Activated CD4-positive, CD25-positive, alpha-beta regulatory T cell treated with anti-CD3 and anti-CD28 coated beads, Interleukin-2, amount 50 U/mL, for 72 hours (primary cell): ENCODE measurements around the gene AGO4.
A peak's percentile ranks its signal among the peaks of the same experiment; 100 is the strongest.
"Not testable (repeated sequence)": the region's sequence is repeated elsewhere in the genome, so short reads cannot be mapped to it uniquely, and the experiment has no call there.

Source experiments
- DNase-seq: peaks from one replicate; pipeline ENCODE4 v3.0.0; 2021

AGO4 gene

DNA sequence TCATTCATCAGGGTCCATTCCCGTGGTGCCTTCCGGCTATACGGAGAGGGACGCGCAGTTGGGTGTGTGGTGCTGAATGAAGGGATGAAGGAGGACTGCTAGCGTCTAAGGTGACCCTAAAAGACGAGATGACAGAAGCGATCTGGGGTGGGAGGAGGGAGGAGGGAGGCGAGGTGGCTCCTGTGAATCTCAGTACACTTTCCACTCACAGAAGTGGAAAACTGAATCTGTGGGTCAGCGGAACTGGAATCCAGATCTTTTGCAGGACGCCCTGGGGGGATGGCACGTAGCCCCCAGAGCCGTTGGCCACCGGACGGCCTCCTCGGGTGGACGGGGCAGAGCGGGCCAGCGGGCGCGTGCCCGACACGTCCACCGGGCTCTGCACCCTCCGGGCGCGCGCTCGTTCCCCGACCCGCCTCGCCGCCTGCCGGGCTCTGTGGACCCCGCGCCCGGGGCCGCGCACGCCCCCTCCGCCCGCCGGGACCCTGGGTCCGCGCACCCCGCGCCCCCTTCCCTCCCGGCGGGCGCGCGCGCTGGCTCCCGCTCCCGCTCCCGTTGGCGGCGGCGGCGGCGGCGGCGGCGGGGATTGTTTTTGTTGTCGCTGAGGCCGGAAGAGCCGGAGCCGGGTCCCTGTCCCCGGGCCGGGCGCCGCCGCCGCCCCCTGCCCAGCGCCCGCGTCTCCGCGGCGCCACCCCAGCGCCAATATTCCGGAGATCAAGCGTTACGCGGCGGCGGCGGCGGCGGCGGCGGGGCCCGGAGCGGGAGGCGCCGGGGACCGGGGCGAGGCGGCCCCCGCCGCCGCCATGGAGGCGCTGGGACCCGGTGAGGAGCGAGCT is at the start of gene AGO4:
Gene AGO4 (plus strand): TSS at position 403 of the 836 bp plus-strand sequence. CDS start 401 bp downstream, at position 804.
- DNase-seq = peak; percentile 64

DNA sequence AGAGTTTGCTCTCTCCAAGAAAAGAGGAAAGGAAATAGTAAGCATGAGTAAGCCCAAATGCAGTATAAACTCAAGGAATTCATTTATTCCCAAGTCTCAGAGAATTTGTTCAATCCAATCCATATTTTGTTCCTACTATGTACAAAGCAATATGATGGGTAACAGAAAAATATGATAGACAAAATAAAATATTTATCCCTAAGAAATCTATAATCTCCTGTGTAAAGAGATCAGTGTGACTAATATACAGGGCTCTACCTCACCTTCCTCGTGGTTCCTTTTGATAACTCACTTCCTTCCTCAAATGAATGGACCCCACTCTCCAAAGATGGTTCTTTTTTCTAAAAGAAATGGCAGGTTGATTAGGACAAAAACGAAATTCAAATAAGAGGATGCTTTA is 45.7 kb upstream of the AGO4 start:
- DNase-seq = no peak

DNA sequence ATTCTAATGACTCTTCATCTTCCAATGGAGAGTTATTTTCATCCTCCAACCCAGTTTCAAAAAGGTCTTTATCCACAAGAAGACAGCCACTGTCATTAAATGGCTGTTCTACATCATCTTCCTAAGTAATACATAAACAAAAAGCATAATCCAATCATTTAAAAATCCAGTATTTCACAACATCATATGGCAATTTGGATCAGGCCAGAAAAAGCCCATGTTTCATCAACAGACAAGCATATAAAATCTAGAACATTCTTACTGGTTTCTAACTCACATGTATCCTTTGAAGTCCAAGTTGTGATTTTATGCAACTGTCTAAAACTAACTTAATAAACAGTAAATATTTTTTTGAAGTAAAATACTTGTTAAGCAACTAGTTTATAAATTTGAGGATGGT is 44.6 kb upstream of the AGO4 start:
- no peak for DNase-seq

DNA sequence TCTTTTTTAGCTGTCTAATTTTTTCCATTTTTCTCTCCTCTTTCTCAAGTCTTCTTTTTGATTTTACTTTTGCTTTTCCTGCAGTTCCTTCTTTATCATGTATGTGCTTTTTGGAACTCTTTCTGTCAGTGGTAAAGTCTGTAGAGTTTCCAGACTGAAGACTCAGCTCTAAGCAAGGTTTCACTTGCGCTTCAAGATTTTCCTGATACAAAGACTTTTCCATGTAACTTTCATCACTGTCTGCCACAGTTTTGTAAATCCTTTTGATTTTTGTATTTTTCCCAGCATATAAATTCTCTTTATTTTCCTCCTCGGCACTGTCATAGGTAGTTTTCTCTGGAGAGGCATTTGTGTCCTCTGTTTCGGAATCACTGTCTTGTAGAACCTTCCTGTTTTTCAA is 43.5 kb upstream of the AGO4 start:
- DNase-seq = no peak

DNA sequence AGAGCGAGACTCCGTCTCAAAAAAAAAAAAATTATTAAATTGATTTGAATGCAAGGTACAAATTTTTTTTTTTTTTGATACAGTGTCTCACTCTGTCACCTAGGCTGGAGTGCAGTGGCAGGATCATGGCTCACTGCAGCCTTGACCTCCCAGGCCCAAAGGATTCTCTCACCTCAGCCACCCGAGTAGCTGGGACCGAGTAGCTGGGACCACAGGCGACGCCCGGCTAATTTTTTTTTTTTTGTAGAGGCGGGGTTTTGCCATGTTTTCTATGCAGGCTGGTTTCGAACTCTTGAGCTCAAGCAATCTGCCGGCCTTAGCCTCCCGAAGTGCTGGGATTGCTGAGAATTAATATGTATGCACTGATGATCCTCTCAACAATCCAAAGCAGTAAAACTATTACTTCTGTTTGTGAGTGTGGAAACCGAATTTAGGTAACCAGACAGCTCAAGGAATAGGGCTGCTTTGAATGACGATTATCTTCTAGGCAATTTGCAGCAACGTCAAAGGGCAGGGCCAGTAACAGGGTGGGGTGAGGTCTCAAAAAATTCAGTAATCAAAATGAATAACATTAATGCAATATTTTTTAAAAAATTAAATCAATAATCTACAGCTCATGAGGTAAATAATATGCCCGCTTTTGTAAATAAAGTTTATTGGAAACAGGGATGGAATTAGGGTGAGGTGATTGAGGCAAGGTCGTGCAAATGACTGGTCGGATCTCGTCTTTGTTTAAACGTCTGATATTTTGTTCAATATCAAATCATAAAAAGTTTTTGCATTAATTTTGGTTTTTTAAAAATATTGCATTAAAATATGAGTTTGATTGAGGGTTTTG is 39.2 kb upstream of the AGO4 start:
- DNase-seq = no peak

DNA sequence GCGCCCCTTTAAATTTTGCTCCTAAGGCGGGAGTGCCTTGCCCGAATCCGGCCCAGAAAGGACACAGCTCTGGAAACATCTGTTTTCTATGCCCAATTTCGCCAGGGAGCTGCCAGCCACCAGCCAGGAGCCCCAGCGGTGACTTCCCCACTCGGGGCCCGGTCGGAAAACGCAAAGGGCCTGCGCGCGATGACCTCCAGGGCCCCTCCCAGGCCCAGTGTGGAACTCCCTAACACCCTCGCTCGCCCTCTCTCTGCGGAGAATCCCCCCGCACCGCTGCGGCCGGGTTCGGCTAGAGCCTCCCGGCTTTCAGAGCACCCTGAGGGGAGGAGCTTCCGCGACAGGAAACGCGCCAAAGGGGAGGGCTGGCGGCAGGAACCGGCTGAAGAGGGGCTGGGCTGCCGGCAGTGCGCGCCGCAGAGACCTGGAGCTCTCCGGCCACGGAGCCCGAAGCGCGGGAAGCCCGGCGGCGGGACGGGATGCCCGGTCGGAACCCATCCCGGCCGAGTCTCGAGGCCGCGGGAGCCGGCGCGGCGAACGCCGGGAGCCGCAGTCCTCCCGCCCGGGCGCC is 38.5 kb upstream of the AGO4 start:
- peak; percentile 85 for DNase-seq

DNA sequence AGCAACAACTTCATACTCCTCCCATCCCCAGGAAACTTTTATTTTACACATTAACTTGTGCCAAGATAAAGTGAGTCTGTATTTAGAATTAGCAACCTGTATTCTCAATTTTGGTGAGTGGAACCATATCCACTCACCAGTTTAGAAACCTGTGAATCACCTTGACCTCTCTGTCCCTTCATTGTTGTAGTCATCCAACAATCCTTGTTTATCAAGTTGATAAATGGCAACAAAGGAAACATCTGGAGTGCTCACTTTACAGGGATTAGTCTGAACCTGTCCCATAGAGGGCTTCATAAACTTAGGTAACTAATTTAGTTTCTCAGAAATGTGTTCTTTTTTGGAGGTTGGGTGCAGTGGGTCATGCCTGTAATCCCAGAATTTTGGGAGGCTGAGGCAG is 34.1 kb upstream of the AGO4 start:
- no peak for DNase-seq

DNA sequence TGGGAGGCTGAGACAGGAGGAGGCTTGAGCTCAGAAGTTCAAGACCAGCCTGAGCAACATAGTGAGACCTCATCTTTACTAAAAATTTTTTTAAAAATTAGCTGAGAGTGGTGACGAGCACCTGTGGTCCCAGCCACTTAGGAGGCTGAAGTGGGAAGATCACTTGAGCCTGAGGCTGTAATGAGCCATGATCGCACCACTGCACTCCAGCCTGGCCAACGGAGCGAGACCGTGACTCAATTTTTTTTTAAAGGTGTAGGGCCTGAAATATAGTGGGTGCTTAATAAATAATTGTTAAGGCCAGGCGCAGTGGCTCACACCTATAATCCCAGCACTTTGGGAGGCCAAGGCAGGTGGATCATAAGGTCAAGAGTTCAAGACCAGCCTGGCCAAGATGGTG is 31.6 kb upstream of the AGO4 start:
- not testable (repeated sequence) for DNase-seq

DNA sequence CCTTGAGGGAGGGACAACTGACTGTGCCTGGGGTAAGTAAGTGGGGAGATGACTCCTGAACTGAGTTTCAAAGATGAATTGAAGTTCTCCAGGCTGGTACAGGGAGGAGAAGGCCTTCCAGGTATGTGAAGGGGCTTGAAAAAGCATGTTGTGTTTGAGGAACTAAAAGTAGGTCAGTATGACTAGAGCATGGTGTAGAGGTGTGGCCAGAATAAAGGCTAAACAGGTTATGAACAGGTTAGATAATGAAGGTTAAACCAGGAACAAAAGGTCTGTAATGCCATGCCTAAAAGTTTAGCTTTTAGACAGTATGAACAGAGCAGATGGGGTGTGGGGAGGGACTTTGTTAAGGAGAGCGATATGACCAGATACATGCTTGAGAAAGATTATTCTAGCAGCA is 30.7 kb upstream of the AGO4 start:
- DNase-seq = no peak

DNA sequence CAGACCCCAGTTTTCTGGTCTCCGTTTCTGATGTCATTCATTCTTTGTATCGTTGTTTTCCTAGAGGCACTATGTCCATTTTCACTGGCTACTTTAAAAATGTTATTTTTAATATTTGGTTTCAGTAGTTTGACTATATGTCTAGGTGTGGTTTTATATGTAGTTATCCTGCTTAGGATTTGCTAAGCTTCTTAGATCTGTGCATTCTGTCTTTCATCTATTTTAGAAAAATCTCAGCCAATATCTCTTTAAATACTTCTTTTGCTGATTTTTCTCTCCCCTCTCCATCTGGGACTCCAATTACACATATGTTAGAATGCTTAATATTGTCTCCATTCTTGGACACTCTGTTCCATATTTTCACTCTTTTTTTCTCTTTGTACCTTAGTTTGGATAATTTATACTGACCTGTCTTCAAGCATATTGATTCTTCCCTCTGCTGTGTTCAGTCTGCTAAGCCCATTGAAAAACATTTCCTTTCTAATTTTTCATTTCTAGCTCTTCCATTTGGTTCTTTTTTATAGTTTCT is 24.7 kb upstream of the AGO4 start:
- no peak for DNase-seq

DNA sequence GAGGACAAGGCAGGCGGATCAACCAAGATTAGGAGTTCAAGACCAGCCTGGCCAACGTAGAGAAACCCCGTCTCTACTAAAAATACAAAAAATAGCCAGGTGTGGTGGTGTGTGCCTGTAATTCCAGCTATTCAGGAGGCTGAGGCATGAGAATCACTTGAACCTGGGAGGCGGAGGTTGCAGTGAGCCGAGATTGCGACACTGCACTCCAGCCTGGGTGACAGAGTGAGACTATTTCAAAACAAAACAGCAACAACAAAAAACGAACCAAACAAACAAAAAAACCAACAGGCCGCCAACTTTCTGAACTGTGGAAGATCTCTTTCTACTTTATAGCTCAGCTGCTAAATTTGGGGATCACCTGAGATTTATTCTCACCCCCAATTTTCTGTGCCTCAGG is 23.5 kb upstream of the AGO4 start:
- DNase-seq = not testable (repeated sequence)

DNA sequence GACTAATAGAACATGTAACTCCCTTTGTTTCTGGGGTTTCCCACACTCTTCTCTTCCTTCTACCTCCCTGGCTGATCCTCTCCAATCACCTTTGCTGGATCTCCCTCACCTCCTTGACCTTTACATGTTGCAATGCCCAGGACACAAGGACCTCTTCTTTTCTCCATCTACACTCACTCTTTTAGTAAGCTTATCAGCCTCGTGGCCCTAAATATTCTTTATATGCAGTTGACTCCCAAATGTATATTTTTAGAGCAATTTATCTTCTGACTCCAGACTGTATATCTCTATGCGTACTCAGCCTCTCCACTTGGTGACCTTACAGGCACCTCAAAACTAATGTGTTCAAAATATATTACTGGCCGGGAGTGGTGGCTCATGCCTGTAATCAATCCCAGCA is 19.7 kb upstream of the AGO4 start:
- no peak for DNase-seq

DNA sequence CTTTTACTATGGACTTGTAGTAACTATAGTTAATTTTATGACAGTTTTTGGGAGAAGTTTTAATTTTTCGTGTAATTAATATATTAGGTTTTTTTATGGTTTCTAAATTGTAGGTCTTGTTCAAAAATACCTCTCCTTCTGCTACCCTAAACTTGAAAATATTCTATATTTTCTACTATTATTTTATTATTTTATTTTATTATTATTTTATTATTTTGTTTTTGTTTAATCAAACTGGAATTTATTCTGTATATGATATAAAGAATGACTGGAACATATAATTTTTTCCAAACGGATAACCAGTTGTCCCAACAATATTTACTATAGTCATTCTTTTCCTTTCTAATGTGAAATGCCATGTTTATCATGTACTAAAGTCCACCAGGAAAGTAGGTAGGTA is 17.1 kb upstream of the AGO4 start:
- DNase-seq = no peak

DNA sequence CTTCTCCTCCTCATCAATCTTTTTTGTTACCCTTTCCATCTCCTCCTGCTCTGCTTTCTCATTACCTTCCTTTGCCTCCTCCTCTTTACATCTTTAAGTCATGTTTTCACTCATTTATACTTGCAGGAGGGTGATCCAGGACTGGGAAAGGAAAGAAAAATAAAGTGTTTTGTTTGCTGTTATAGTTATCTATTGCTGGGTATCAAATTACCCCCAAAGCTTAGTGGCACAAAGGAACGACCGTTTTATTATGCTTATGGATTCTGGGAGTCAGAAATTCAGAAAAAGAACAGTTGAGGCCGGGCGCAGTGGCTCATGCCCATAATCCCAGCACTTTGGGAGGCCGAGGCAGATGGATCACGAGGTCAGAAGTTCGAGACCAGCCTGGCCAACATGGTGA is 12.5 kb upstream of the AGO4 start:
- no peak for DNase-seq

DNA sequence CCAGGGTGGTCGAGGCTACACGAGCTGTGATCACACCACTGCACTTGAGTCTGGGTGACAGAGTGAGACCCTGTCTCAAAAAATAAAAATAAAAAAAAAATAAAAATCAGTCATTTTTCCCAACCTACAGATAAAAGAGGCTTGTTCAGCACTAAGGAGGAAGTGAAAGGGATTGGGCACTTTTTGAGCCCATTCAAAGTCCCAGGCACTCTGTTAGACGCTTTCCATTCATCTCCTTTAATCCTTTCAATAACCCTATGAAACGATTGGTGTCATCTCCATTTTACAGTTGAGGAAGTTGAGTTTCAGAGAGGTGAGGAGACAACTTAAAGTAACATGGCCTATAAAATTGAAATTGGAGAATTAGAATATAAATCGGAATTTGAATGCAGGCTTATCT is 10.4 kb upstream of the AGO4 start:
- DNase-seq = no peak

DNA sequence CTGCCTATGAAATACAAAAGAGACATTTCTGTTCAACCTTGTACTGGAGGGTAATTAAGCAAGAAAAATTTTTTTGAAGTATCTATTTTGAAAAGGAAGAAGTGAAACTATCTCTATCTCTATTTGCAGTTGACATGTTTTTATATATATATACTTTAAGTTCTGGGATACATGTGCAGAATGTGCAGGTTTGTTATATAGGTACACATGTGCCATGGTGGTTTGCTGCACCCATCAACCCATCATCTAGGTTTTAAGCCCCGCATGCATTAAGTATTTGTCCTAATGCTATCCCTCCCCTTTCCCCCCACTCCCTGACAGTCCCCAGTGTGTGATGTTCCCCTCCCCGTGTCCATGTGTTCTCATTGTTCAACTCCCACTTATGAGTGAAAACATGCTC is 9.8 kb upstream of the AGO4 start:
- not testable (repeated sequence) for DNase-seq

DNA sequence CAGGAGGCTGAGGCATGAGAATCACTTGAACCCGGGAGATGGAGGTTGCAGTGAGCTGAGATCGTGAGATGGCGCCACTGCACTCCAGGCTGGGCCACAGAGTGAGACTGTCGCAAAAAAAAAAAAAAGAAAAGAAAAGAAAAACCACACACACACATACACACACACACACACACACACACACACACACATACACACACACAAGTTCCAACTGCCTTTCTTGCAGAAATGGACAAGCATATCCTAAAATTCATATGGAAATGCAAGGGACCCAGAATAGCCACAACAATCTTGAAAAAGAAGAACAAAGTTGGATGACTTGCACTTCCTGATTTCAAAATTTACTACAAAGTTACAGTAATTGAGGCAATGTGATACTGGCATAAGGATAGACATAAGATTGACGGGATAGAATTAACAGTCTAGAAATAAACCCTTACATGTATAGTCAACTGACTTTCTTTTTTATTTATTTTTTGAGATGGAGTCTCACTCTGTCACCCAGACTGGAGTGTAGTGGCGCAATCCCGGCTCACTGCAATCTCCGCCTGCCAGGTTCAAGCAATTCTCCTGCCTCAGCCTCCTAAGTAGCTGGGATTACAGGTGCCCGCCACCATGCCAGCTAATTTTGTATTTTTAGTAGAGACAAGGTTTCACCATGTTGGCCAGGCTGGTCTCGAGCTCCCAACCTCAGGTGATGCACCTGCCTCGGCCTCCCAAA is 7.5 kb upstream of the AGO4 start:
- not testable (repeated sequence) for DNase-seq

DNA sequence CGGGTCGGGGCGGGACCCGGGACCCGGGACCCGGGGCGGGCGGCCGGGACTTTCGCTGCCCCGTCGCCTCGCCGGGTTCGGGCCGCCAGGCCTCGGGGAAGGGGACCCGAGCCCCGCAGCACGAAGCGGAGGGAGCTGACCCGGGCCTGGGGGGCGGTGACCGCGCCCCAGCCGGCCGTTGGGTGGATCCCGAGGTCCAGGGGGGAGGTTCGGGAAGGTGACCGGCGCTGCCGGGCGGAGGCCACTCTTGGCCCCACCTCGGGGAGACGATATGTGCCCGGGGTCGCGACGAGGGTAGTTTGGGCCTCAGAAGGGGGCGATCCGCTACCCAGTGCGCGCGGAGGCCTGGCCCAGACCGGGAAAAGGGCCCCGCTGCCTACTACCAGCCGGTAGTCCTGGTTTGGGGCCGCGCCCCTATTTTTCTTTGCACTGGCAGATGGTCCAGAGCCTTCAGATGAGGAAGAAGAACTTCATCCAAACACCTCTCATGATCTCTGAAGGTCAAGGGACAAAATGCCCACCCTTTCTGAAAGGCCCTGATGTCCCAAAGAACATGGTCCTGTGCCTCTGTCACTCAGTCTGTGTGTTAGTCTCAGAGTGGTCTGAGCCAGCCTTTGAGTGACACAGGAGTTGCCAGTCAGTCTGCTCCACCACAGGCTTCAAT is 766 bp downstream of the AGO4 start:
- peak; percentile 37 for DNase-seq

DNA sequence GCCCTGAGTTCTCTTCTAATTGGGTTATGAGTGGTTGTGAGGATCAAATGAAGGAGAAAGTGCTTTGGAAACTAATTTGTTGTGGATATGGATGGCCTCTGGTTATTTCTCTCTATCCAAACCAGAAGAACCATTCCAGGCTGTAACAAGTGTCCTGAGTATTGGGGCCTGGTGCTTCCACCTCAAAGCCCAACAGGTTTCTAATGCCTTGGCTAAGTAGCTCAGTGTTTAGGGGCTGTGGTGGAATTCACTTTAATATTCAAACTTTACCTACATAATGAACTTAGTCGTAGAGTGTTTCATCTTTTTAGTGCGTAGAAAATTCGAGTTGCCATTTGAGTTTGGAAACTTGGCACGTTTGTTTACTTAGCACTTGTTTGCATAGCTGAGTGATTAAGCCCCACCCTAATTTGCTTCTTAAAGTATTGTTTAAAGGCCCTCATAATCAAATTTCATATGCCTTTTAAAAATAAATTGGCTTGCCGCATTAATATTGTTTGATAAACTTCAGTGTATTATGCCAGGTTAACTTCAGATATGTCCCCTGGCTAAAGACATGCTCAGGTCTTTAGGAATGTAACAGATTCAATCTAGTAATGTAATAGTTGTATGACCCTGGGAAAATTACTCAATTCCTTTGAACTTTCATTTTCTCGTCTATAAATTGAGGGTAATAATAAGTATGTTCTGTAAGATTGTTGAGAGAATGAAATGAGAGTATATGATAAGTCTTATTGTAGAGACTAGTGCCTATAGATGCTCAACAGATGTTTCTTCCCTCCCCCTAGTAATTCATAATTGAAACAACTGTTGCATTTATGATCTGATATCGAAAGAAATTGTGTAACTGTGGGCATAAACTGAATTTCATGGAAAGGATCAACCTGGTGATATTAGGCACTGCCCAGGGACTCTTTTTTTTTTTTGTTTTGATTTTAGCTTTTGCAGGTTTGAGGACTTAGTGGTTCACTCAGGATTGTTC is 1.6 kb downstream of the AGO4 start:
- no peak for DNase-seq

DNA sequence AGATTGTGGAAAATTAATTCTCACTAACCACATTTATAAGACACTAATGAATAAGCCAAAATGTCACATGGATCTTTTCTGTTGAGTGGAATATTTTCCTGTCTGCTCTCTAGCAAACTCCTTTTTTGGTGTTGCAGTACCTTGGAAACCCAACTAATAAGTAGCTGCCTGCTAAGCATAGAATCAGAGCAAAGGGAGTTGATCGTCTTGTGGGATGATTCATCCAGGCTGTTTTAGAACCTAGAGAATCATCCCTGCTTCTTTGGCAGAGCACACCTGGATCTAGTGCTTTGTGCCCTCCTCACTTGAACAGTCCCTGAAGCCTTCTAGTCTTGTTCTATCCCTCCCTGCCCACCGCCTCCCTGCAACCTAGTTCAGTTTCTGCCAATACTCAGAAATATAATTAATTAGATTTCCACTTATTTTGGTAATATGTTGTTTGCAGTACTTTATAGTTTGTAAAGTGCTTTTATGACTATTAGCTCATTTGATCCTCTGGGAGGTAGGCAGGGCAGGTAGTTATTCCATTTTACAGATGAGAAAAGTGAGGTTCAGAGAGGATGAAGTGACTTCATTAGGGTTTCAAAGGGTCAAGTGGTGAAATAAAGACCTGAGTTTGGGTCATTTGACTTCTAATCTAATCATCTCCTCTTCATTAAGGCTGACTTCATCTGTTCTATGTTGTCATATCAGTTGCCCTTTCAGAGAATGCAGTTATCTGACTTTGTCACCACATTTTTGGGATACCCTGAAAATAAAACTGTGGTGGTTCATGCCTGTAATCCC is 2.5 kb downstream of the AGO4 start:
- no peak for DNase-seq
